ENCODE results near the gene MPHOSPH10. TPM values are rescaled to one million over a fixed set of nuclear protein-coding genes. Genes with fewer than 3 reads are reported as not detected.
"Not testable (repeated sequence)": the region's sequence is repeated elsewhere in the genome, so short reads cannot be mapped to it uniquely, and the experiment has no call there.

Gene MPHOSPH10, protein sequence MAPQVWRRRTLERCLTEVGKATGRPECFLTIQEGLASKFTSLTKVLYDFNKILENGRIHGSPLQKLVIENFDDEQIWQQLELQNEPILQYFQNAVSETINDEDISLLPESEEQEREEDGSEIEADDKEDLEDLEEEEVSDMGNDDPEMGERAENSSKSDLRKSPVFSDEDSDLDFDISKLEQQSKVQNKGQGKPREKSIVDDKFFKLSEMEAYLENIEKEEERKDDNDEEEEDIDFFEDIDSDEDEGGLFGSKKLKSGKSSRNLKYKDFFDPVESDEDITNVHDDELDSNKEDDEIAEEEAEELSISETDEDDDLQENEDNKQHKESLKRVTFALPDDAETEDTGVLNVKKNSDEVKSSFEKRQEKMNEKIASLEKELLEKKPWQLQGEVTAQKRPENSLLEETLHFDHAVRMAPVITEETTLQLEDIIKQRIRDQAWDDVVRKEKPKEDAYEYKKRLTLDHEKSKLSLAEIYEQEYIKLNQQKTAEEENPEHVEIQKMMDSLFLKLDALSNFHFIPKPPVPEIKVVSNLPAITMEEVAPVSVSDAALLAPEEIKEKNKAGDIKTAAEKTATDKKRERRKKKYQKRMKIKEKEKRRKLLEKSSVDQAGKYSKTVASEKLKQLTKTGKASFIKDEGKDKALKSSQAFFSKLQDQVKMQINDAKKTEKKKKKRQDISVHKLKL
- 17.5 and 25.9 TPM in 2 replicates for total RNA-seq (2012; rRNA removed)

GRCh38 chr2:71130152-71130904, at the start of gene MPHOSPH10, which contains the start of gene MCEE:
MPHOSPH10 (plus strand) TSS chr2:71130634; CDS start chr2:71130666, 32 bp downstream.
MCEE (minus strand) TSS chr2:71130229; CDS start chr2:71130219, 10 bp downstream.
- Histone ChIP-seq H3K4me3 (ENCODE audit: low read length) (peak within 1 kb of the TSS; percentile 94), H3K27me3 (ENCODE audit: control insufficient read depth, insufficient read depth, low read length) (no peaks in the 10 kb centered on the region), H3K9me3 (replicated peaks; ENCODE audit: low read length) (no peaks in the 10 kb centered on the region), H3K4me2 (ENCODE audit: low read length) (peak within 1 kb of the TSS; percentile 86), H3K9ac (ENCODE audit: low read depth, low read length) (peak within 1 kb of the TSS; percentile 89), H3K4me1 (ENCODE audit: control insufficient read depth, insufficient read depth, low read length) (peaks cover 8% of the 10 kb centered on the region), H3K36me3 (ENCODE audit: insufficient read depth, low read length) (peaks cover 19% of the 10 kb centered on the region)

DNA sequence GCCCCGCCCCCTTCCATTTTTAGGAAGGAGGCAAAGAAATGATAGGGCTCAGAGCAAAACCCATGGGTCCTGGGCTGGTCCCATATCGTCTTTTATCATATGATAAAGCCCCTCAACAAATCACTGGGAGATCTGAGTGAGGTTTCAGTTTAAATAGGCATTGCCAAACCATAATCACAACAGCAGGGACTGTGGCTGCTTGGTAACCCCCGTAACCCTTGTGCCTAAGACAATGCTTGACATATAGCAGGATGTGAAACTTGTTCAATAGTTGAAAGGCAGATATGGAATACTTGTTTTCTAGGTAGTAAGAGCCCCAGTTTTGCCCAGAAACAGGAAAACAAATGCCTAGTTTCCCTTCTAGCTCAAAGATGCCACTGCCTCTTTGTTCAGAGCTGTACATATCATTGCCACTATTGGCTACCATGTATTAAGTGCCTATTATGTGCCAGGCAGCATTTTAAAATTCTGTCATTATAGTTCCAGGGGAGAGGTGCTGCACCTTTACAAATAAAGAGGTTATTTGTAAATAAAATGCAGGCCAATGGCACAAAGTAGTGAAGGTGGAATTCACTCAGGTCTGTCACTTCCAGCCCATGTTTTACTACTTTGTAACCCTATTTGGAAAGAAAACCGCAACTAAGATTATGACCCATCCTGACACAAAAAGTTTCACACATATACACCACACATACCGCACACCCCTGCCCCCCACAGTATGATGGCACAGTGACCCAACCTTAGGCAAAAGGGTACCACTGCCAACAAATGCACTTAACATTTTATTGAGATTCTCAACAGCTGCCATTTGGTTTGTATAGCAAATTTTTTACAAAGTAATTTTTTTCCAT, 47.8 kb upstream of the MPHOSPH10 start:
- Histone ChIP-seq H3K9ac (ENCODE audit: low read depth, low read length) (no peak overlapping the region), H3K4me2 (ENCODE audit: low read length) (no peak overlapping the region), H3K9me3 (replicated peaks; ENCODE audit: low read length) (no peaks in the 10 kb centered on the region), H3K27me3 (ENCODE audit: control insufficient read depth, insufficient read depth, low read length) (no peaks in the 10 kb centered on the region), H3K36me3 (ENCODE audit: insufficient read depth, low read length) (peaks cover 15% of the 10 kb centered on the region), H3K4me1 (ENCODE audit: control insufficient read depth, insufficient read depth, low read length) (peaks cover 3% of the 10 kb centered on the region), H3K4me3 (ENCODE audit: low read length) (no peak overlapping the region)

DNA sequence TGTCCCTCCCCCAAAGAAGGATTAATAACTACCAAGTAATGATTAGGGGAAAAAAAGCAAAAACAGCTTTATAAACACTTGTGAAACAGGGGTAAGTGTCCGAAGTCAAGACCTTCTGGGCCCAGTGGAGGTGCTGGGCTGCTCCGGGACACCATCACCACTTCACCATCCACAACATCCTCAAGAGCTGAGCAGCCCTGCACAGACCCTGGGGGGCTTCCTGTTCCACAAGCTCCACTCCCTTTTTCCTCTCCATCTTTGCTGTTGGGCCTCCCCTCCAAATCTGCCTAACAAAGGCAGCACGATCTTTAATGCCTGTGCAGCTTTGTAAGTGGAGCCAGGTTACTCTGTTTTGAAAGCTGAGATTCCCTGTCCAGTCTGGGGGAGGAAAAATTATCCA, 47.1 kb upstream of the MPHOSPH10 start:
- not testable (repeated sequence) for H3K9me3 ChIP-seq (replicated peaks; ENCODE audit: low read length); H3K4me3 ChIP-seq (ENCODE audit: low read length); H3K4me2 ChIP-seq (ENCODE audit: low read length); H3K9ac ChIP-seq (ENCODE audit: low read depth, low read length); H3K36me3 ChIP-seq (ENCODE audit: insufficient read depth, low read length); H3K4me1 ChIP-seq (ENCODE audit: control insufficient read depth, insufficient read depth, low read length); H3K27me3 ChIP-seq (ENCODE audit: control insufficient read depth, insufficient read depth, low read length)

DNA sequence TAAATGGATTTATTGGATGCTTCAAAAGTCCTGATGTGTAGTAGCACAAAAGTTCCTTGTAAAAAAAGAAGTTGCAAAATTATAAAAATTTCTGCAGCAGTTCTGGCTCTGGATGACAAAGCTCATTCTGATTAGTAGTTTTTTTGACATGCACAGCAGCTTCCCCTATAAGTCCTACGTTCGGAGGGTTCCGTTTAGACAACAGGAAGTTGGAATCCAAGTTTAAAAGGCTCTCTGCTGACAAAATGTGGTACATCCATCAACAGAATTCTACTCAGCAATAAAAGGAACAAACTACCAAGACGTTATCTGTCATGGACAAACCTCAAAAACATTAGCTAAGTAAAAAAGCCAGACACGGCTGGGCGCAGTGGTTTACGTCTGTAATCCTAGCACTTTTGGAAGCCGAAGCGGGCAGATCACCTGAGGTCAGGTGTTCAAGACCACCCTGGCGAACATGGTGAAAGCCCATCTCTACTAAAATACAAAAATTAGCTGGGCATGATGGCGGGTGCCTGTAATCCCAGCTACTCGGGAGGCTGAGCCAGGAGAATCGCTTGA, 46.6 kb upstream of the MPHOSPH10 start:
- H3K4me2 ChIP-seq (ENCODE audit: low read length), result peak overlapping the region; percentile 64

GRCh38 chr2:71085325-71086003, 45.0 kb upstream of the MPHOSPH10 start:
- H3K4me3 ChIP-seq (ENCODE audit: low read length); H3K36me3 ChIP-seq (ENCODE audit: insufficient read depth, low read length); H3K9me3 ChIP-seq (replicated peaks; ENCODE audit: low read length); H3K27me3 ChIP-seq (ENCODE audit: control insufficient read depth, insufficient read depth, low read length); H3K4me1 ChIP-seq (ENCODE audit: control insufficient read depth, insufficient read depth, low read length); H3K4me2 ChIP-seq (ENCODE audit: low read length); H3K9ac ChIP-seq (ENCODE audit: low read depth, low read length): not testable (repeated sequence)

More for the DNA sequence above, 46.6 kb upstream of the MPHOSPH10 start:
- H3K4me3 ChIP-seq (ENCODE audit: low read length); H3K27me3 ChIP-seq (ENCODE audit: control insufficient read depth, insufficient read depth, low read length); H3K9me3 ChIP-seq (replicated peaks; ENCODE audit: low read length); H3K36me3 ChIP-seq (ENCODE audit: insufficient read depth, low read length); H3K9ac ChIP-seq (ENCODE audit: low read depth, low read length); H3K4me1 ChIP-seq (ENCODE audit: control insufficient read depth, insufficient read depth, low read length): not testable (repeated sequence)

GRCh38 chr2:71089475-71089874, 41.0 kb upstream of the MPHOSPH10 start:
- not testable (repeated sequence) for H3K9ac ChIP-seq (ENCODE audit: low read depth, low read length); H3K4me2 ChIP-seq (ENCODE audit: low read length); H3K4me1 ChIP-seq (ENCODE audit: control insufficient read depth, insufficient read depth, low read length); H3K36me3 ChIP-seq (ENCODE audit: insufficient read depth, low read length); H3K4me3 ChIP-seq (ENCODE audit: low read length); H3K9me3 ChIP-seq (replicated peaks; ENCODE audit: low read length); H3K27me3 ChIP-seq (ENCODE audit: control insufficient read depth, insufficient read depth, low read length)

GRCh38 chr2:71091808-71092207, 38.6 kb upstream of the MPHOSPH10 start:
- not testable (repeated sequence) for H3K27me3 ChIP-seq (ENCODE audit: control insufficient read depth, insufficient read depth, low read length); H3K4me1 ChIP-seq (ENCODE audit: control insufficient read depth, insufficient read depth, low read length)

GRCh38 chr2:71092491-71093260, 37.8 kb upstream of the MPHOSPH10 start:
- H3K4me1 ChIP-seq (ENCODE audit: control insufficient read depth, insufficient read depth, low read length); H3K4me3 ChIP-seq (ENCODE audit: low read length); H3K36me3 ChIP-seq (ENCODE audit: insufficient read depth, low read length); H3K9ac ChIP-seq (ENCODE audit: low read depth, low read length); H3K4me2 ChIP-seq (ENCODE audit: low read length); H3K9me3 ChIP-seq (replicated peaks; ENCODE audit: low read length); H3K27me3 ChIP-seq (ENCODE audit: control insufficient read depth, insufficient read depth, low read length): not testable (repeated sequence)

More at GRCh38 chr2:71091808-71092207, 38.6 kb upstream of the MPHOSPH10 start:
- not testable (repeated sequence) for H3K4me2 ChIP-seq (ENCODE audit: low read length); H3K4me3 ChIP-seq (ENCODE audit: low read length); H3K36me3 ChIP-seq (ENCODE audit: insufficient read depth, low read length); H3K9me3 ChIP-seq (replicated peaks; ENCODE audit: low read length); H3K9ac ChIP-seq (ENCODE audit: low read depth, low read length)

DNA sequence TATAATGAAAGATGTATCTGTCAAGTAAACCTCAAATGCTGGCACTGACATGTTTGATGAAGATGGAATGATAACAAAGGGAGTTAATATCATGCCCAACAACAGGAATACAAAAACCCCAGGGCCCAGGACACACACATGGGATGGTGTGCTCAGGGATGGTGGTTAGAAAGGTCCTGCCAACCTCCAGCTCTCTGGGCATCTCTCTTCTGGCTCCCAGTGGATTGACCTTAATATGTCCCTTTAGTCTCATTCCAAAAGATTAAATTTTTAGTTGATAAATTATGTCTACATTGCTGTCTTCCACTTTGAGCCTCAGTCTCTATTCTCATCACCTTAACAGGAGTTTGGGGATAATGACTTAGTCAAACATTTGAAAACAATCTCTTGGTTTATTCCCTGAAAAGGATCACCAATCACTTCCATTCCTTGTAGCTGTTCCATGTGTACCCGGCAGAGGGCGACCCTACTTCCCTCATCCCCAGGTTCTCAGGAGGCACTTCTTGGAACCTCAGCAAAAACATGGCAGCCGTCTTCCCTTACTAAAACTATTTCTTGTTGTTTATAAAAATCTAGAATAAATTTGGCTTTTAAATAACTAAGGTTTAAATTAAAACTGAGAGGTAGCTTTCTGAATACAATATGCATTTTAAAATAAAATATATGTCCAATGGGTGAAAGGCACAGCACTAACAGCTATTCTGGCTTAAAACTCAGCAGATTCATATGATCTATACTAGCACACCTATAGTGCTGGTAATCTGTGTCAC, 30.1 kb upstream of the MPHOSPH10 start:
- Histone ChIP-seq H3K36me3 (ENCODE audit: insufficient read depth, low read length) (no peaks in the 10 kb centered on the region), H3K9me3 (replicated peaks; ENCODE audit: low read length) (no peaks in the 10 kb centered on the region), H3K4me2 (ENCODE audit: low read length) (no peak overlapping the region), H3K27me3 (ENCODE audit: control insufficient read depth, insufficient read depth, low read length) (no peaks in the 10 kb centered on the region), H3K9ac (ENCODE audit: low read depth, low read length) (no peak overlapping the region), H3K4me1 (ENCODE audit: control insufficient read depth, insufficient read depth, low read length) (peaks cover 9% of the 10 kb centered on the region), H3K4me3 (ENCODE audit: low read length) (no peak overlapping the region)

Measured in skeletal muscle satellite cell (primary cell).